DND-41 (cell line): ENCODE data around the gene NRXN3.

Source experiments
- ATAC-seq: fragments of 200-7000 bp; cut with Tn5 transposase; 3 replicates; pipeline ENCODE4 v1.9.1; 2021; ENCODE audit warnings: low read depth; ENCODE audit not compliant: insufficient read depth
- DNase-seq: peaks from one replicate; pipeline ENCODE4 v3.0.0-alpha.2; 2020
- H2AFZ ChIP-seq: 2 replicates; pipeline ENCODE4 v1.6.0; 2012; ENCODE audit warnings: low read depth, low read length
- H3K27ac ChIP-seq: 2 replicates; pipeline ENCODE4 v1.5.1; 2012; ENCODE audit warnings: low read length, inconsistent platforms
- H3K27me3 ChIP-seq: fragments of 200-600 bp; sonication (generic); 2 replicates; pipeline ENCODE4 v1.6.0; 2012; ENCODE audit warnings: low read length, mild to moderate bottlenecking, inconsistent platforms; ENCODE audit not compliant: insufficient read depth, poor library complexity
- H3K36me3 ChIP-seq: 2 replicates; pipeline ENCODE4 v1.5.1; 2012; ENCODE audit warnings: low read length, inconsistent platforms; ENCODE audit not compliant: insufficient read depth
- H3K4me1 ChIP-seq: 2 replicates; pipeline ENCODE4 v1.5.1; 2012; ENCODE audit warnings: mild to moderate bottlenecking, low read length; ENCODE audit not compliant: insufficient read depth
- H3K4me2 ChIP-seq: 2 replicates; pipeline ENCODE4 v1.6.0; 2012; ENCODE audit warnings: mild to moderate bottlenecking, moderate library complexity, low read length, inconsistent platforms; ENCODE audit not compliant: insufficient read depth
- H3K4me3 ChIP-seq, 2 experiments: fragments of 200-600 bp in 1 of 2; shearing (Covaris generic) in 1 of 2; 2 replicates each; pipeline ENCODE4 v1.5.1; 2012 to 2016; ENCODE audit warnings: inconsistent platforms in 2 of 2, low read length in 2 of 2, mild to moderate bottlenecking in 2 of 2, low read depth in 1 of 2, moderate library complexity in 1 of 2
- H3K79me2 ChIP-seq: 2 replicates; pipeline ENCODE4 v1.6.0; 2012; ENCODE audit warnings: low read length, inconsistent platforms; ENCODE audit not compliant: insufficient read depth
- H3K9ac ChIP-seq: 2 replicates; pipeline ENCODE4 v1.6.0; 2012; ENCODE audit warnings: low read depth, mild to moderate bottlenecking, inconsistent platforms, low read length, moderate library complexity
- H3K9me3 ChIP-seq: 2 replicates; pipeline ENCODE4 v1.5.1; 2012; ENCODE audit warnings: low read length, moderate library complexity, mild to moderate bottlenecking, inconsistent platforms; ENCODE audit not compliant: insufficient read depth, severe bottlenecking
- H4K20me1 ChIP-seq: 2 replicates; pipeline ENCODE4 v1.6.0; 2012; ENCODE audit warnings: low read length; ENCODE audit not compliant: insufficient read depth
- CTCF ChIP-seq: IDR thresholded peaks from 2 replicates; pipeline ENCODE4 v1.5.1; 2012; ENCODE audit warnings: borderline replicate concordance, low read length, moderate library complexity, mild to moderate bottlenecking; ENCODE audit not compliant: poor library complexity, severe bottlenecking; ENCODE audit errors: extremely low read depth
- EZH2 ChIP-seq: IDR thresholded peaks from 3 replicates; pipeline ENCODE4 v1.6.1; 2012; ENCODE audit warnings: borderline replicate concordance, low read depth, mild to moderate bottlenecking, moderate library complexity, low read length, inconsistent platforms; ENCODE audit not compliant: severe bottlenecking

NRXN3 gene

DNA sequence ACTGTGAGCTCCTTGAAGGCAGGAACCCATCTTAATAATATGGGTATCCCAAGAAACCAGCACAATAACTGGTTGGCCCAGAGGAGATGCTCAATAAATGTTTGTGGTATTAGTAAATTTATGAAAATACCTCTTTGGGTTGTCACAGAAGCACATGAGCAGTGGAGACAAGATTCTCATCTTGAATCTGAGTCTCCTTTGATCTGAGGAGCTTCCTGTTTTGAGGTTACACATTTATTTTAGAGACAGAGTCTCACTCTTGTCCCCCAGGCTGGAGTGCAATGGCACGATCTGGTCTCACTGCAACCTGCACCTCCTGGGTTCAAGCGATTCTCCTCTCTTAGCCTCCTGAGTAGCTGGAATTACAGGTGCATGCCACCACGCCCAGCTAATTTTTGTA is 247.4 kb downstream of the NRXN3 start:
- TF ChIP-seq EZH2 (no peak), CTCF (no peak)
- ATAC-seq, result peak; percentile 63; the same call in 2 of the 3 replicates

GRCh38 chr14:78424311-78424710 is 254.1 kb downstream of the NRXN3 start:
- H4K20me1 ChIP-seq, result no peaks in the 10 kb centered on the region
- H3K4me1 ChIP-seq, result 0 out of 2 replicates have a peak, but pooled peaks cover 3% of the 10 kb centered on the region
- no peaks in the 10 kb centered on the region for H3K36me3 ChIP-seq
- no peak overlapping the region for H3K27ac ChIP-seq
- TF ChIP-seq CTCF (no peak), EZH2 (no peak)
- no peaks in the 10 kb centered on the region for H3K9me3 ChIP-seq
- no peaks in the 10 kb centered on the region for H3K27me3 ChIP-seq
- H3K4me2 ChIP-seq, result no peak overlapping the region
- H3K4me3 ChIP-seq, result no peak overlapping the region
- H3K79me2 ChIP-seq, result no peaks in the 10 kb centered on the region
- no peak overlapping the region for H3K9ac ChIP-seq
- ATAC-seq, result no peak
- no peak overlapping the region for H2AFZ ChIP-seq
- DNase-seq, result no peak

More for the DNA sequence above, 247.4 kb downstream of the NRXN3 start:
- Histone ChIP-seq H3K4me1 (no peaks in the 10 kb centered on the region), H3K27me3 (no peaks in the 10 kb centered on the region), H4K20me1 (no peaks in the 10 kb centered on the region), H3K4me2 (no peak overlapping the region), H2AFZ (no peak overlapping the region), H3K4me3 (no peak overlapping the region), H3K9me3 (no peaks in the 10 kb centered on the region), H3K36me3 (no peaks in the 10 kb centered on the region), H3K27ac (no peak overlapping the region), H3K79me2 (no peaks in the 10 kb centered on the region), H3K9ac (no peak overlapping the region)
- no peak for DNase-seq

GRCh38 chr14:78425330-78425729 is 255.2 kb downstream of the NRXN3 start:
- no peak overlapping the region for H3K4me3 ChIP-seq
- DNase-seq (no peak), ATAC-seq (no peak)
- no peak overlapping the region for H3K4me2 ChIP-seq
- no peak overlapping the region for H3K27ac ChIP-seq
- 0 out of 2 replicates have a peak, but pooled peaks cover 3% of the 10 kb centered on the region for H3K4me1 ChIP-seq
- no peaks in the 10 kb centered on the region for H3K27me3 ChIP-seq
- no peaks in the 10 kb centered on the region for H3K9me3 ChIP-seq
- no peak overlapping the region for H2AFZ ChIP-seq
- no peaks in the 10 kb centered on the region for H3K36me3 ChIP-seq
- no peak overlapping the region for H3K9ac ChIP-seq
- no peak for TF ChIP-seq CTCF
- no peak for TF ChIP-seq EZH2
- H4K20me1 ChIP-seq, result no peaks in the 10 kb centered on the region
- H3K79me2 ChIP-seq, result no peaks in the 10 kb centered on the region

DNA sequence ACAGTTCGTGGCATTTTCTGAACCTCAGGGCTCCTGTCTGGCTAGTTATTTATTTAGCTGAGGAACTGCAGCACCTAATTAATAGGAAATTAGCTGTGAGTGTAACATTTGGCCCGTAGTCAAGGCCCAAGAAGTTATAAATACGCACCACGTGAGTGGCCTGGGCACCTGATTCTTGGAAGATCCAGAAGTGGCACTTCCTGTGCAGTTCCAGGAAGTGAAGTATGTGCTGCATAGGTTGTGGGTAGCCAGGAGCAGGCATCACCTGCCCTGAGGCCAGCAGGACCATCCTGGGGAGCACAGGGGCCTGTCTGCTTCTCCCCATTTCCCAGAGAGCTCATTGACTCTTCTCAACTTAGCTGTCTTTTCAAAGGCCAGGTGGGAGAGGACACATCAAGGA is 255.6 kb downstream of the NRXN3 start:
- Histone ChIP-seq H2AFZ (no peak overlapping the region), H3K4me3 (no peak overlapping the region), H3K4me2 (no peak overlapping the region), H3K27ac (no peak overlapping the region), H4K20me1 (no peaks in the 10 kb centered on the region), H3K36me3 (no peaks in the 10 kb centered on the region), H3K79me2 (no peaks in the 10 kb centered on the region), H3K9ac (no peak overlapping the region), H3K27me3 (no peaks in the 10 kb centered on the region), H3K9me3 (no peaks in the 10 kb centered on the region), H3K4me1 (0 out of 2 replicates have a peak, but pooled peaks cover 3% of the 10 kb centered on the region)
- TF ChIP-seq EZH2 (no peak), CTCF (no peak)
- DNase-seq (peak; percentile 5), ATAC-seq (no peak)
